ENCODE data around the gene TIMM44. TPM values are rescaled to one million over a fixed set of nuclear protein-coding genes. Genes with fewer than 3 reads are reported as not detected.
"Not testable (repeated sequence)": the region's sequence is repeated elsewhere in the genome, so short reads cannot be mapped to it uniquely, and the experiment has no call there.

The TIMM44 gene
- total RNA-seq, 1 donor from 2014 or later, result 39.0 TPM

DNA sequence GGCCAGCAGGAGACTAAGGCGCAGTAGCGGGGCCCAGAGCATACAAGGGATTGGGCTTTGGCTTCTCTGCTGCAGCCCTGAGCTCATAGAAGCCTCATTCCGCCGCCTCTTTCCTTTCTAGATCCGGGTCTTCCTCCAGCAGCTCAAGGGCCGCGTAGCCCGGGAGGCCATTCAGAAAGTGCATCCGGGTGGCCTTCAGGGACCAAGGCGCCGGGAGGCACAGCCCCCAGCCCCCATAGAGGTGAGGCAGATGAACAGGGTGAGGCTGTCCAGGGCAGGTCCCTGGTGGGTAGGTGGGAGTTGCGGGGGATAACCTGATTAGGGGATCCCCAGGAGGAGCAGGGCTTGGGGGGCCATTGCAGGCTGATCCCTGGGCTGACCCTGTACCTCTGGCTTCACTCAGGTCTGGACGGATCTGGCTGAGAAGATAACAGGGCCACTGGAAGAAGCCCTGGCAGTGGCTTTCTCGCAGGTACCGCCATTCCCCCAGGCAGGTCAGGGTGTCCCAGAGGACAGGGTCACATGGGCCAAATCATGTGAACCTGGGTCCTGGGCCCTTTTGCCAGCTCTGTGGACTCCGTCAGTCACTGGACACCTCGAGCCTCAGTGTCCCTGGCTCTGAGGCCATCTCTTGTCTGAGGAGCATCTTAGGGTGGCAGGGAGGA is 22.0 kb downstream of the TIMM44 start:
- TF ChIP-seq, protein P1, sequence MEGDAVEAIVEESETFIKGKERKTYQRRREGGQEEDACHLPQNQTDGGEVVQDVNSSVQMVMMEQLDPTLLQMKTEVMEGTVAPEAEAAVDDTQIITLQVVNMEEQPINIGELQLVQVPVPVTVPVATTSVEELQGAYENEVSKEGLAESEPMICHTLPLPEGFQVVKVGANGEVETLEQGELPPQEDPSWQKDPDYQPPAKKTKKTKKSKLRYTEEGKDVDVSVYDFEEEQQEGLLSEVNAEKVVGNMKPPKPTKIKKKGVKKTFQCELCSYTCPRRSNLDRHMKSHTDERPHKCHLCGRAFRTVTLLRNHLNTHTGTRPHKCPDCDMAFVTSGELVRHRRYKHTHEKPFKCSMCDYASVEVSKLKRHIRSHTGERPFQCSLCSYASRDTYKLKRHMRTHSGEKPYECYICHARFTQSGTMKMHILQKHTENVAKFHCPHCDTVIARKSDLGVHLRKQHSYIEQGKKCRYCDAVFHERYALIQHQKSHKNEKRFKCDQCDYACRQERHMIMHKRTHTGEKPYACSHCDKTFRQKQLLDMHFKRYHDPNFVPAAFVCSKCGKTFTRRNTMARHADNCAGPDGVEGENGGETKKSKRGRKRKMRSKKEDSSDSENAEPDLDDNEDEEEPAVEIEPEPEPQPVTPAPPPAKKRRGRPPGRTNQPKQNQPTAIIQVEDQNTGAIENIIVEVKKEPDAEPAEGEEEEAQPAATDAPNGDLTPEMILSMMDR (conservative IDR thresholded peaks at IDR 0.05; ENCODE audit: low read depth, low read length), result no peak
- no peak for DNase-seq (ENCODE audit: low read depth)
- peak overlapping the region; percentile 51 for H3K4me3 ChIP-seq (ENCODE audit: low read depth, low read length)

DNA sequence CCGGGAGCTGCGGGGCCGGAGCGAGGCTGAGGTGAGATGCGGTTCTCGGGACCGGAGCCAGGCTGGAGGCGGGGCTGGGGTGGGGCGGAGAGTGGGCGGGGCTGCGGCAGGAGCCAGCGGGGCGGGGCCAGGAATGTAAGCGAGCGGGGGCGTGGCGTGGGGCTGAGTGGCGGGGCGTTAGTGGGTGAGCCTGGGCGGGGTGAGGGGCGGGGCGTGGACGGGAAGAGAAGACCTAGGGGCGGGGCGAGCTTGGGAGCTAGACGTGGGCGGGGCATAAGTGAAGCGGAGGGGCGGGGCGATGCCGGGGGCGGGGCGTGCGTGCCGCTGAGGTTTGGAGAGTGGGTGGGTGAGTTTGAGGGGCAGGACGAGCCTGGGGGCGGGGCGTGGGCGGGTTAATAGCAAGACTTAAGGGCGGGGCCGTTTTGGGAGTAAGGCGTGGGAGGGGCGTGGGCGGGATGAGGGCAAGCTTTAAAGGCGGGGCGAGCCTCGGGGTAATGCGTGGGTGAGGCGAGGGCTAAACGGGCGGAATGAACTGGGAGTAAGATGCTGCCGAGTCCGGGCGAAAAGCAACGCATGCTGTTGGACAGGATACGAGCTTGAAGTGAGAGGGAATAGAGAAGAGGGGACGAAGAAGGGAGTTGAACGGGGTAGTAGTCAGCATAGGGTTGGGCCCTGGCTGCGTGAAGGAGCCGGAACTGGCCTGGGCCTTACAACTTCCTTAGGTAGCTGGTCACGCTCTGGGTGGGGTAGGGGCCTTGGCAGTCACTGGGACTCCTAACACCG is 22.8 kb downstream of the TIMM44 start:
- H3K4me3 ChIP-seq (ENCODE audit: low read depth, low read length), result peak overlapping the region; percentile 89
- DNase-seq (ENCODE audit: low read depth), result no peak
- TF ChIP-seq, protein P1 (conservative IDR thresholded peaks at IDR 0.05; ENCODE audit: low read depth, low read length), result no peak

DNA sequence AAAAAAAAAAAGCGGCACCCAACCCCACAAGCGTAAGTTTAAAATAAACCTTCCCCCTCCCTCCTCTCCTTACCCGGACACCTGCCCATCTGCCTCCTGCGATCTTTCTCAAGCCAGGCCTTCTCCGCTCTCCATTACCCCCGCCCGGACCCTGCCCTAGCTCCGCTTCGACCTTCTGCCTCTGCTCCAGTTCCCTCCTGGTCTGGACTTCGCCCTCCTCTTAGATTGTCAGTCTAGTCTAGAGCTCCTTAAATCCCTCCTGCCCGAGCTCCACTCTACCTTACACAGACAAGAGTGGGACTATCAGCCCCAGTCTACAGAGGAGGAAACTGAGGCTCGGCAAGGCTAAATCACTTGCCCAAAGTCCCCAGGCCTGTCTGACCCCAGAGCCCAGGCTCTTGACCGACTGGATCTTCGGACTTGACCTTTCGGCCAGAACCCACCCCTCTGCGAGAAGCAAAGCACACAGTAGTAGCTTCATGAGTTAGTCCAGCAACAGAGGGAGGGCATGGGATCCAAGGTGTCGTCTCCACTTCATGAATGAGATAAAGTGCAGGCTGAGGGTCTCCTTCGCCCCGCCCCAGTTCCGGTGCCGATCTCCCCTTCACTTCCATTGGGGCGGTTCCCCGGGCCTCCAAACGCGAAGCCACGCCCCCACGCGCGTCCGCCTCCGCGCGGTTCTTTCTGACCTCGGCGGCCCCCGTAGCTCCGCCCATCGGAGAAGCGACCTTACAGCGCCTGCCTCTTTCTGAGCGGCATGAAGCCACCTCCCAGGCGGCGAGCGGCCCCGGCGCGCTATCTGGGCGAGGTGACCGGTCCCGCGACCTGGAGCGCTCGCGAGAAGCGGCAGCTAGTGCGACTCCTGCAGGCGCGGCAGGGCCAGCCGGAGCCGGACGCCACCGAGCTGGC is 23.6 kb downstream of the TIMM44 start, which contains the start of gene SNAPC2:
Gene SNAPC2, plus strand, starts transcription at position 729 of the 909 bp plus-strand sequence. Its CDS starts 29 bp downstream, at position 758.
- TF ChIP-seq, protein P1 (conservative IDR thresholded peaks at IDR 0.05; ENCODE audit: low read depth, low read length), result no peak
- H3K4me3 ChIP-seq (ENCODE audit: low read depth, low read length), result peak within 1 kb of the TSS; percentile 89
- no peak for DNase-seq (ENCODE audit: low read depth)

DNA sequence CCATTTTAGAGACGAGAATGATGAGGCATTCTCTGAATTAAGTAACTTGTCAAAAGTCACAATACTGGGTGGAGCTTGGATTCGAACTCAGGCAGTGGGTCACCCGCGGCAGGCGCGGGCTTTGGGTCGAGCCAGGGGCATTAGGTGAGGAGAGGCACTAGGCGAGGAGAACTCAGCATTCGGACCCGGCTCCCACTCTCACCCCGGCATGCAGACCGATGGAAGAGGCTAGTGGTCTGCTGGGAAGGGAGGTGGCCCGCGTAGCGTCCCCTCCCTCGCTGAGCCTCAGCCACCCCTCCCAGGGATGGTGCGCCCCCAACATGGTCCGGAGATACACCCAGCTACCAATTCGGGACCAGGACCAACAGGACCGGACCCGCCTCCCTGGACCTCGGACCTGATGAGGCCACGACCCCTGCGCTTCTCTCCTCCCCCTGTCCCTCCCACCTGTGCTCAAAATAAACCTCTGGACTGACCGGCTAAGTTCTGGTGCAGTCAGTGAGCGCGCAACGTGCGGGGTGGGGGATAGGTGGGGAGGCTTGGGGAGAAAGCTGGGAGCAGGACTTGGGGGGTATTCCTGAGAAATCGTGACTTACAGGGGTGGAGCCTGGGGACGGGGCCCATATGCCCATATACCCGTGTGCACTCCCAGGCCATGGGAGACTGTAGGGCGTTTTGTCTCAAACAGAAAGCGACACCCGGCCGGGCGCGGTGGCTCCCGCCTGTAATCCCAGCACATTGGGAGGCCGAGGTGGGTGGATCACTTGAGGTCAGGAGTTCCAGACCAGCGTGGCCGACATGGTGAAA is 24.6 kb downstream of the TIMM44 start:
- no peak for DNase-seq (ENCODE audit: low read depth)
- peak overlapping the region; percentile 89 for H3K4me3 ChIP-seq (ENCODE audit: low read depth, low read length)
- TF ChIP-seq, protein P1 (conservative IDR thresholded peaks at IDR 0.05; ENCODE audit: low read depth, low read length), result no peak

DNA sequence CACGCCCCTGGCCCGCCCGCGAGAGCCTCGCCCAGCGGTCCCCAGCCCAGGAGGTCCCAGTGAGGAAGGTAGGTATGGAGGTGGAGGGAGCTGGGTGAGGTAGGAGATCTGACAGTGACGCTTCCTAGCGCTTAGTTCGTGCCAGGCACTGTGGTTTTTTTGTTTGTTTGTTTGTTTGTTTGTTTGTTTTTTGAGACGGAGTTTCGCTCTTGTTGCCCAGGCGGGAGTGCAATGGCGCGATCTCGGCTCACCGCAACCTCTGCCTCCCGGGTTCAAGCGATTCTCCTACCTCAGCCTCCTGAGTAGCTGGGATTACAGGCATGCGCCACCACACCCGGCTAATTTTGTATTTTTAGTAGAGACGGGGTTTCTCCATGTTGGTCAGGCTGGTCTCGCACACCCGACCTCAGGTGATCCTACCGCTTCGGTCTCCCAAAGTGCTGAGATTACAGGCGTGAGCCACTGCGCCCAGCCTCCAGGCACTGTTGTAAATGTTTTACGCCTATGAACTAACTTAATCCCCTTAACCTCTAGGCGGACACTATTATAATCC is 25.3 kb downstream of the TIMM44 start:
- DNase-seq (ENCODE audit: low read depth), result not testable (repeated sequence)
- H3K4me3 ChIP-seq (ENCODE audit: low read depth, low read length), result peak overlapping the region; percentile 89

DNA sequence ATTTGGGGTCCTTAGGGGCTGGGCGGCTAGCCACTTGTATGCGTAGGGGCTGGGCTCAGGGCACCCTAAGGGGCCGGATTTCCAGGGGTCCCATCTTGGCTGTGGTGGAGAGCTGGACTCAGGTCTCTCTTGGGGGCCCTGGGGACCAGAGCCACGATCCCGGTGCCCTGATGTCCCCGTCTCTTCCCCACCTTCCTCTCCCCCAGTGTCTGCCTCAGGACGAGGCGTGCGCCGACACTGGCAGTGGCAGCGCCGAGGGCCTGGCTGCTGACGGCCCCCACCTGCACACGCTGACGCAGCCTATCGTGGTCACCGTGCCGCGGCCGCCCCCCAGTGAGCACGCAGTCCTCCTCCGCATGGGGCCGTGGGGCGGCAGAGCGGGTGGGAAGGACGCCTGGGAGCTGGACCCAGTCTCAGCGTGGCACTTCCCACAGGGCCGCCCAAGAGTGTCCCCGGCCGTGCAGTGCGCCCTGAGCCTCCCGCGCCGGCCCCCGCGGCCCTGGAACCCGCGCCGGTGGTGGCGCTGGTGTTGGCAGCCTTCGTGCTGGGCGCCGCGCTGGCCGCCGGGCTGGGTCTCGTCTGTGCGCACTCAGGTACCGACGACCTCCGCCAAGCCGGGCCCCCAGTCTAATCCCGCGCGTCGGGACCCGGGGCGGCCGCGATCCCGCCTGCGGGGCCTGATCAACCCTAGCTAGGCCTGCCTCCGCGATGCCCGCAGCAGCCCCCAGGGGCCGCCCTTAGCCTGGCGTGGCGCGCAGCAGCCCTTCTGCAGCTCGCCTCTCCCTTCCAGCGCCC is 26.0 kb downstream of the TIMM44 start:
- TF ChIP-seq, protein P1 (conservative IDR thresholded peaks at IDR 0.05; ENCODE audit: low read depth, low read length), result peak; percentile 56
- H3K4me3 ChIP-seq (ENCODE audit: low read depth, low read length), result peak overlapping the region; percentile 39
- DNase-seq (ENCODE audit: low read depth), result no peak
